Tongue (tissue), 2 donors: ENCODE results near the gene PRR12. TPM values are rescaled to one million over a fixed set of nuclear protein-coding genes. Genes with fewer than 3 reads are reported as not detected.

Experiments used
- DNase-seq: peaks from one replicate; pipeline ENCODE4 v3.0.0-alpha.2; 2015
- total RNA-seq: library from RNA; depleted of rRNA; stranded (reverse); fragments of >200 nt; gene quantifications from one replicate; pipeline ENCODE4 v1.2.3, GENCODE V29; 2014

Gene PRR12
- total RNA-seq, 1 donor from 2014 or later, result 9.4 TPM

DNA sequence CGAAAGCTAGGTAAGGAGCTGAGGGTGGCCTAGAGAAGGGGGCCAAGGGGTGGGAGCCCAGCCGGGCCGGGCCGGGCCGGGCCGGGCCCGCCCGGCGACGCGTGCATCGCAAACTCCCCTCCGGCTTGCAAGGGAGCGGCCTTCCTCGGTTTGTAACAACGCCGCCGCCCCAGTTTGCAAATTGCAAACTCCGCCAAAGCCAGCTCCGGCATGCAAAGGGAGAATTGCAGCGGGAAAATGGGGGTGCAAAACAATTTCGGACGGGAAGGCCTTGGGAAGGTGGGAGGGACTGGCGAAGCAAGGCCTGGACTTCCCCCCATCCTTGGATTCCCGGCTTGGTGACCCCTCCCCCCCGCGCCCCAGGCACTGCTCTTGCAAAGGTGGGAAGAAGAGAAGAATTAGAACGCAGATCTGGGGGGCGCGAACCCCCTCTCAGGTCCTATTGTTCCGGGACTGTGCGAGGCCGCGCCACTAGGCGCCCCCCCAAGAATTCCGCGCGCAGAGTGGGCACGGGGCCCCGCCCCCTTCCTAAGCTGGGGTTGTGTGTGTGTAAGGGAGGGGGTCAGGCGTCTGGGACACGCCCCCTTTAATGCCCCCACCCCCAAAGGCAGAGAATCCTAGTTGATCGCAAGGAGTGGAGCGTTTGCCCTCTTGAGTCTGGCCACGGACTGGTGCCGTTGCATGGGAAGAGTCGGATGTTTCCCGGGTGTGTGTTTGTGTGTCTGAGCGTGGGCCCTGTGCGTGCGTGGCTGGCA lies 926 bp downstream of the PRR12 start:
- peak; percentile 62 for DNase-seq

- peak; percentile 24 for DNase-seq
Observed at GRCh38 chr19:49592486-49593232, 1.7 kb downstream of the PRR12 start.

- DNase-seq, result peak; percentile 97
Observed at GRCh38 chr19:49593233-49594113, 2.5 kb downstream of the PRR12 start.

GRCh38 chr19:49594157-49594992 lies 3.4 kb downstream of the PRR12 start:
- DNase-seq, result no peak

GRCh38 chr19:49594993-49595818 lies 4.2 kb downstream of the PRR12 start:
- DNase-seq, result no peak

- DNase-seq, result no peak
Observed at GRCh38 chr19:49595819-49596404, 4.9 kb downstream of the PRR12 start.

DNA sequence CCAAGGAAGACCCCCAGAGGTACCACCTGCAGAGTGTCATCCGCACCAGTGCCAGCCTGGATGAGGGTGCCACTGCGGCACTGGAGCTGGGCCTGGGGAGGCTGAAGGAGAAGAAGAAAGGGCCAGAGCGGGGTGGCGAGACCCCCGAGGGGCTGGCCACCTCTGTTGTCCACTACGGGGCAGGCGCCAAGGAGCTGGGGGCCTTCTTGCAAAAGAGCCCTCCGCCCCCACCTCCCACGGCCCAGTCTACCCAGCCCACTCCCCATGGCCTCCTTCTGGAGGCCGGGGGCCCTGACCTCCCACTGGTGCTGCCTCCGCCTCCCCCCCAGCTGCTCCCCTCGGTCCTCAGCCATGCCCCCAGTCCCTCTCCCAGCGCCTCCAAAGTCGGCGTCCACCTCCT lies 5.4 kb downstream of the PRR12 start:
- DNase-seq, result no peak

GRCh38 chr19:49596954-49597702 lies 6.1 kb downstream of the PRR12 start:
- no peak for DNase-seq

- DNase-seq, result no peak
Observed at GRCh38 chr19:49597703-49597974, 6.7 kb downstream of the PRR12 start.

DNA sequence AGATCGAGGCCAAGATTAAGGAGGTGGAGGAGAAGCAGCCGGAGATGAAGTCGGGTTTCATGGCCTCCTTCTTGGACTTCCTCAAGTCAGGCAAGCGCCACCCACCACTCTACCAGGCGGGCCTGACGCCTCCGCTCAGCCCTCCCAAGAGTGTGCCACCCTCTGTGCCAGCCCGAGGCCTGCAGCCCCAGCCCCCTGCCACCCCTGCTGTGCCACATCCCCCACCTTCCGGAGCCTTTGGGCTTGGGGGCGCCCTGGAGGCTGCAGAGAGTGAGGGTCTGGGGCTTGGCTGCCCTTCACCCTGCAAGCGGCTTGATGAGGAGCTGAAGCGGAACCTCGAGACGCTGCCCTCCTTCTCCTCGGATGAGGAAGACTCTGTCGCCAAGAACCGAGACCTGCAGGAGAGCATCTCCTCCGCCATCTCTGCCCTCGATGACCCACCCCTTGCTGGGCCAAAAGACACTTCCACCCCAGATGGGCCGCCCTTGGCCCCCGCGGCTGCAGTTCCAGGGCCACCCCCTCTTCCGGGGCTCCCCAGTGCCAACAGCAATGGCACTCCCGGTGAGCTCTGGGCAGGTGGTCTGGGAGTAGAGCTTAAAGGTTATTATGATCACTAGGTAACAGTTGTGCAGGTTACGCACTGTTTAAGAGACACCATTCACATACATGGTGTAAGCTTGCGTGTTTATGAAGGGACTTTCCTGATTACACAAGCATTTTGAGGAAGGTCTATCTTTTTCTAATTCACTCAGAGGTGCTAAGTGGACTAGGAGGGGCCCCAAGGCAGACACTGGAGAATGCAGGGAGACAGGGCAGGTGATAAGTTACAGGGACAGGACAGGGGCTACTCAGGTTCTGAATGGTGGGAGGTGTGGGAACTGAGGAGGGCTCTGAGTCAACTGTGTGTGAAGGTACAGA lies 8.7 kb downstream of the PRR12 start:
- DNase-seq, result no peak

DNA sequence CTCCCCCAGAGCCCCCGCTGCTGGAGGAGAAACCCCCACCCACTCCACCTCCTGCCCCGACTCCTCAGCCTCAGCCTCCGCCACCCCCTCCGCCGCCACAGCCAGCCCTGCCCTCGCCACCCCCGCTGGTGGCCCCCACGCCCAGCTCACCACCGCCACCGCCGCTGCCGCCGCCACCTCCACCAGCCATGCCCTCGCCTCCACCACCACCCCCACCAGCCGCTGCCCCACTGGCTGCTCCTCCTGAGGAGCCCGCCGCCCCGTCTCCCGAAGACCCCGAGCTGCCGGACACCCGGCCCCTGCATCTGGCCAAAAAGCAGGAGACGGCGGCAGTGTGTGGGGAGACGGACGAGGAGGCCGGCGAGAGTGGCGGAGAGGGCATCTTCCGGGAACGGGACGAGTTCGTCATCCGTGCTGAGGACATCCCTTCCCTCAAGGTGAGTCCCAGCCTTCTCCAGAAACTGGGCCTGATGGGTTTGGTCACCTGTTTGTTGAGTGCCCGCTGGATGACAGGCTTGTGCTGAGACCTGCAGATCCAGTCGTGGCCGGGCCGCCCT lies 10.6 kb downstream of the PRR12 start:
- DNase-seq, result no peak

DNA sequence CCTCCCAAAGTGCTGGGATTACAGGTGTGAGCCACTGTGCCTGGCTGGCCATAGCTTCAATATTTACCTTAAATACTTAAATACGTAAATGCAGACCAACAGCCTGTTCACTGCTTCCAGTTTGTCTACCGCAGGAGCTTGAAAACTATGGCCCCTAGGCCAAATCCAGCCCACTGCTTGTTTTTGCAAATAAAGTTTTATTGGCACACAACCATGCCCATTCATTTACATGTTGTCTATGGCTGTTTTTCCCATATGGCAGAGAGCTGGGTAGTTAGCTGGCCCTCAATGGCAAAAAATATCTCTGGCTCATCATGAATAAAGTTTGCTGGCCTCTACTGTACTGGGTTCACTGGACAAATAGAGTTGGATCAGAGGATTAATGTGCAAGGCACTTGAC lies 11.8 kb downstream of the PRR12 start:
- DNase-seq, result no peak

- peak; percentile 24 for DNase-seq
Observed at GRCh38 chr19:49605605-49606004, 14.6 kb downstream of the PRR12 start.

GRCh38 chr19:49609499-49610092 lies 18.6 kb downstream of the PRR12 start:
- DNase-seq, result no peak

GRCh38 chr19:49613374-49613773 lies 22.4 kb downstream of the PRR12 start:
- no peak for DNase-seq

GRCh38 chr19:49614096-49614833 lies 23.3 kb downstream of the PRR12 start:
- DNase-seq, result no peak

- DNase-seq, result no peak
Observed at GRCh38 chr19:49615861-49616260, 24.9 kb downstream of the PRR12 start.
